Nephron progenitor cell (in vitro differentiated cells): Measurements from ENCODE around the gene NPFFR1.
"Not testable (repeated sequence)": the region's sequence is repeated elsewhere in the genome, so short reads cannot be mapped to it uniquely, and the experiment has no call there.

Experiments
- DNase-seq: peaks from one replicate; pipeline ENCODE4 v3.0.0; 2021
- H3K27ac Mint-ChIP-seq: 2 replicates; pipeline ENCODE4 v1.8.0; 2021; ENCODE audit warnings: mild to moderate bottlenecking, moderate library complexity, mixed read lengths
- H3K27me3 Mint-ChIP-seq: 2 replicates; pipeline ENCODE4 v1.8.0; 2021; ENCODE audit warnings: mild to moderate bottlenecking, low read depth, mixed read lengths; ENCODE audit not compliant: poor library complexity
- H3K36me3 Mint-ChIP-seq: 2 replicates; pipeline ENCODE4 v1.8.0; 2021; ENCODE audit warnings: low read depth, mixed read lengths
- H3K4me1 Mint-ChIP-seq: 2 replicates; pipeline ENCODE4 v1.8.0; 2021; ENCODE audit warnings: mixed read lengths
- H3K4me3 Mint-ChIP-seq: 2 replicates; pipeline ENCODE4 v1.8.0; 2021; ENCODE audit warnings: mild to moderate bottlenecking, moderate library complexity, mixed read lengths
- H3K9me3 Mint-ChIP-seq: 2 replicates; pipeline ENCODE4 v1.8.0; 2021; ENCODE audit warnings: mild to moderate bottlenecking, moderate library complexity, mixed read lengths
- TF ChIP-seq, protein P1 (sequence below): fragments of 200-600 bp; sonication (generic); IDR thresholded peaks from 2 replicates; pipeline ENCODE4 v1.5.0; 2021; ENCODE audit warnings: antibody characterized with exemption

Gene NPFFR1

DNA sequence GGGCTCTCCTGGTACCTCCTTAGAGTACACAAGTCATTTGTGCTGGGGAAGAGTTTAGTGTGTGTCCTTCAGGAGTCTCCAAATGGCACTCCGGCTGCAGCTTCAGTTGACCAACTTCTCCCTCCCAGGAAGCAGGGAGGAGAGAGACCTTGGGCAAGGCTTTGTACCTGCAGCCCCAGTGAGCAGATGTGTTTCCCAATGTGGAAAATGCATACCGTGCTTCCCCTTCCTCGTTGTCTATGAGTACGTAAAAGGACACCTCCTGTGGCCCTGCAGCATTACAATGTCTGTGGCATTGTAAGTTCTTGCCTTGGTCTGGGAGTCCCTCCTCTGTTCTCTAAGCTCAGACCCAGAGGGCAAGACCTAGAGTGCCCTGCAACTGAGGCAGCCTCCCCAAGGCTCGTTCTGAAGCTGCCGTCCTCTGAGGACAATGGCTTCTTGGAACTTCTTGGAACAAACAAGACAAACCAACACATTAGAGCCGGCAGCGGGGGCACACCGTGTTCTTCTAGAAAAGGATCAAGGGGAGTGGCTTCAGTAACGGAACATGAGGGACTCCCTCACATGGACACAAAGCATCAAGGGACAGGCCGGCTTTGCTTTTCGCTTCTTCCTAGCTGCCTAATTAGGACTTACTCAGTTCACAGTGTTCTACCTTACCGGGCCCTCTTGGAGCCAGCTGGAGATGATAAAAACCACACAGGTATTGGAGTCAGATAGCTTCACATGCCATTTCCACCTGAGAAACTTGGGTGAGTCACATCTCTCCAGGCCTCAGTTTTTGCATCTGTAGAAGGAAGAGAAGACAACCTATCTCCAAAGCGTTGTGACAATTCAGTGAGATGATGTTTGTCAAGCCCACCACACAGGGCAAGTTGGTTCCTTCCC, 29.7 kb downstream of the NPFFR1 start:
- Mint-ChIP-seq H3K27ac (no peak overlapping the region), H3K4me1 (peaks cover 14% of the 10 kb centered on the region), H3K4me3 (no peak overlapping the region), H3K9me3 (peaks cover 31% of the 10 kb centered on the region), H3K36me3 (no peaks in the 10 kb centered on the region), H3K27me3 (peaks cover 23% of the 10 kb centered on the region)
- TF ChIP-seq, protein P1, sequence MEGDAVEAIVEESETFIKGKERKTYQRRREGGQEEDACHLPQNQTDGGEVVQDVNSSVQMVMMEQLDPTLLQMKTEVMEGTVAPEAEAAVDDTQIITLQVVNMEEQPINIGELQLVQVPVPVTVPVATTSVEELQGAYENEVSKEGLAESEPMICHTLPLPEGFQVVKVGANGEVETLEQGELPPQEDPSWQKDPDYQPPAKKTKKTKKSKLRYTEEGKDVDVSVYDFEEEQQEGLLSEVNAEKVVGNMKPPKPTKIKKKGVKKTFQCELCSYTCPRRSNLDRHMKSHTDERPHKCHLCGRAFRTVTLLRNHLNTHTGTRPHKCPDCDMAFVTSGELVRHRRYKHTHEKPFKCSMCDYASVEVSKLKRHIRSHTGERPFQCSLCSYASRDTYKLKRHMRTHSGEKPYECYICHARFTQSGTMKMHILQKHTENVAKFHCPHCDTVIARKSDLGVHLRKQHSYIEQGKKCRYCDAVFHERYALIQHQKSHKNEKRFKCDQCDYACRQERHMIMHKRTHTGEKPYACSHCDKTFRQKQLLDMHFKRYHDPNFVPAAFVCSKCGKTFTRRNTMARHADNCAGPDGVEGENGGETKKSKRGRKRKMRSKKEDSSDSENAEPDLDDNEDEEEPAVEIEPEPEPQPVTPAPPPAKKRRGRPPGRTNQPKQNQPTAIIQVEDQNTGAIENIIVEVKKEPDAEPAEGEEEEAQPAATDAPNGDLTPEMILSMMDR, result no peak
- no peak for DNase-seq

DNA sequence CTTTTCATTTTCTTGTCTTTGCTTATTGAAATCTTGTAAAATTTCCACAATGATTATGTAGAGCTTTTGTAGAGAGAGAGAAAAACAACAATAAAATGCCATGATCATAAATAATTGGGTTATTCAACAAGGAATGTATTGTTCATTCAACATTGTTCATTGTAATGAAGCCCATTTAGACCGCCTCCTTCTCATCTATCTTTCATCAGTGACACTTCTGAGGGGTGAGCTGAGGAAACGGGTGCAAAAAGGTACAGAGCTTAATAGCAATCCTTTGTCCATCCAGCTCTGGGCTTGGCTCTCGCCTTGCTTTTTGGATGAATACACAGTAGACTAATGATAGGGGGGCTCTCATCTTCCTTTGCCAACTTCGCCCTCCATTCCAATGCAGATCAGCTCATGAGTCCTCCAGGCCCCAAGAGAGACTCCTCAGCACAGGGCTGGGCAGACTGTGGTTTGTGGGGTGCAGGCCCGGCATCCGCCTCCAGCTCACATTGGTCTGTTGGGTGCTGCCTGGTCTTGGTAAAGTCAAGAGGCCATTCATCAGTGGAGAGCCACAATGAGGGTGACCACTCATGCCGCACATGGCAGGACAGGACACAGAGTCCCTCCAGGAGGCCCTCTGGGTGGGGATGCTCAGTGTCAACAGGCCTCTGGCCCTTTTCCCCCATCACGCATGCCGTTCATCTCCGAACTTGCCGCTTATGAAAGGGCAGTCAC, 32.7 kb downstream of the NPFFR1 start:
- Mint-ChIP-seq H3K4me1 (peaks cover 15% of the 10 kb centered on the region), H3K9me3 (peaks cover 31% of the 10 kb centered on the region), H3K36me3 (no peaks in the 10 kb centered on the region), H3K4me3 (no peak overlapping the region), H3K27ac (no peak overlapping the region), H3K27me3 (peaks cover 22% of the 10 kb centered on the region)
- TF ChIP-seq, protein P1, result no peak
- DNase-seq, result no peak

DNA sequence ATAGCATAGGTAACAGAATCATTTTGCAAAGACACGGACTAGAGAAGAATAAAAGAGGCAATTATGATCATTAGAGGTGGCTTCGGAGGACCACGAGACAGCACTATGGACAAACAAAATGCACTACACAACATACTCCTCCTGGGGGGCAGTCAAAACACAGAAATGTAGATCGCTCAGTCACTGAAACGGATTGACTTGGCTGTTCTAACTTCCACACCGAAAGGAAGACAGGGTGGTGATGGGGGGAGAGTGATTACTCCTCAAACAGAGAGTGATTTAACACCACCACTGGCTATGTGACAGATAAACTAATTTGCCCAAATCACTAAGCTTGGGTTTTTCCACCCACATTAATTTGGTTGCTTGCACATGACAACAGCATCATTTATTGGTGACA, 36.4 kb downstream of the NPFFR1 start:
- H3K27ac Mint-ChIP-seq, result no peak overlapping the region
- no peak for DNase-seq
- H3K4me1 Mint-ChIP-seq, result peaks cover 5% of the 10 kb centered on the region
- H3K36me3 Mint-ChIP-seq, result no peaks in the 10 kb centered on the region
- TF ChIP-seq, protein P1, result no peak
- peaks cover 45% of the 10 kb centered on the region for H3K27me3 Mint-ChIP-seq
- H3K9me3 Mint-ChIP-seq, result peaks cover 25% of the 10 kb centered on the region
- H3K4me3 Mint-ChIP-seq, result no peak overlapping the region

DNA sequence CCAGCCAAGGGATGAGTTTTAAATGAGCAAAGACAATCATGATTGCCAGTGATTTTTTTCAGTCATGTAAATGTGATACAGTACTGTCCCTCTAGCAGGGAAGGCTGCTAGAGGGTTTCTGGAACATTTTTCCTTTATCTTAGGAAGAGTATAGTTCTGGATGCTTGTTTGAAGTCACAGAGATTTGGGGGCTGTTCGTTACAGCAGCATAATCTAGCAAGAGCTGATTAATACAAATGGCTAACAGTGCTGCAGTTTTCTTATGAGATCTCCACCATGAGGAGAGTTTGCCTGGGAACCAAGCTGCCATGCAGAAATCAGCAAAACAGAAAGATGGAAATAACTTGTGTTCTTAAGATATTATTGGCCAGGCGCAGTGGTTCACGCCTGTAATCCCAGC, 42.7 kb downstream of the NPFFR1 start:
- DNase-seq, result no peak
- no peaks in the 10 kb centered on the region for H3K36me3 Mint-ChIP-seq
- TF ChIP-seq, protein P1, result no peak
- H3K9me3 Mint-ChIP-seq, result peaks cover 40% of the 10 kb centered on the region
- H3K4me3 Mint-ChIP-seq, result no peak overlapping the region
- peaks cover 4% of the 10 kb centered on the region for H3K4me1 Mint-ChIP-seq
- H3K27ac Mint-ChIP-seq, result no peak overlapping the region
- peaks cover 37% of the 10 kb centered on the region for H3K27me3 Mint-ChIP-seq

DNA sequence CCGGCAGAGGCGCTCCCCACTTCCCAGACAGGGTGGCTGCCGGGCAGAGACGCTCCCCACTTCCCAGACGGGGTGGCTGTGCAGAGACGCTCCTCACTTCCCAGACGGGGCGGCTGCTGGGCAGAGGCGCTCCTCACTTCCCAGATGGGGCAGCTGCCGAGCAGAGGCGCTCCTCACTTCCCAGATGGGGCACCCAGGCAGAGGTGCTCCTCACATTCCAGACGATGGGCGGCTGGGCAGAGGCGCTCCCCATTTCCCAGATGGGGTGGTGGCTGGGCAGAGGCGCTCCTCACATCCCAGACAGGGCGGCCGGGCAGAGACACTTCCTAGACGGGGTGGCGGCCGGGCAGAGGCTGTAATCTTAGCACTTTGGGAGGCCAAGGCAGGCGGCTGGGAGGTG, 43.8 kb downstream of the NPFFR1 start:
- H3K9me3 Mint-ChIP-seq, result peaks cover 40% of the 10 kb centered on the region
- not testable (repeated sequence) for H3K4me1 Mint-ChIP-seq, H3K4me3 Mint-ChIP-seq, H3K27ac Mint-ChIP-seq, DNase-seq, H3K36me3 Mint-ChIP-seq
- peaks cover 32% of the 10 kb centered on the region for H3K27me3 Mint-ChIP-seq

DNA sequence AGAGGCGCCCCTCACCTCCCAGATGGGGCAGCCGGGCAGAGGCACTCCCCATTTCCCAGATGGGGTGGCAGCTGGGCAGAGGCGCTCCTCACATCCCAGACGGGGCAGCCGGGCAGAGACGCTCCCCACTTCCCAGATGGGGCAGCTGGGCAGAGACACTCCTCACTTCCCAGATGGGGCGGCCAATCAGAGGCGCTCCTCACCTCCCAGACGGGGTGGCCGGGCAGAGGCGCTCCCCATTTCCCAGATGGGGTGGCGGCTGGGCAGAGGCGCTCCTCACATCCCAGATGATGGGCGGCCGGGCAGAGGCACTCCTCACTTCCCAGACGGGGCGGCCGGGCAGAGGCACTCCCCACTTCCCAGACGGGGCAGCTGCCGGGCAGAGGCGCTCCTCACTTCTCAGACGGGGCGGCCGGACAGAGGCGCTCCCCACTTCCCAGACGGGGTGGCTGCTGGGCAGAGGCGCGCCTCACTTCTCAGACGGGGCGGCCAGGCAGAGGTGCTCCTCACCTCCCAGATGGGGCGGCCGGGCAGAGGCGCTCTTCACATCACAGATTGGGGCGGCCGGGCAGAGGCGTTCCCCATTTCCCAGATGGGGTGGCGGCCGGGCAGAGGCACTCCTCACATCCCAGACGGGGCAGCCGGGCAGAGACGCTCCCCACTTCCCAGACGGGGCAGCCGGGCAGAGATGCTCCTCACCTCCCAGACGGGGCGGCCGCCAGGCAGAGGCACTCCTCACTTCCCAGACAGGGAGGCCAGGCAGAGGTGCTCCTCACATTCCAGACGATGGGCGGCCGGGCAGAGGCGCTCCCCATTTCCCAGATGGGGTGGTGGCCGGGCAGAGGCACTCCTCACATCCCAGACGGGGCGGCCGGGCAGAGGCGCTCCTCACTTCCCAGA, 44.5 kb downstream of the NPFFR1 start:
- Mint-ChIP-seq H3K9me3 (peaks cover 40% of the 10 kb centered on the region), H3K27me3 (peaks cover 26% of the 10 kb centered on the region), H3K4me1 (peaks cover 16% of the 10 kb centered on the region)
- H3K36me3 Mint-ChIP-seq, H3K4me3 Mint-ChIP-seq, DNase-seq, H3K27ac Mint-ChIP-seq: not testable (repeated sequence)

DNA sequence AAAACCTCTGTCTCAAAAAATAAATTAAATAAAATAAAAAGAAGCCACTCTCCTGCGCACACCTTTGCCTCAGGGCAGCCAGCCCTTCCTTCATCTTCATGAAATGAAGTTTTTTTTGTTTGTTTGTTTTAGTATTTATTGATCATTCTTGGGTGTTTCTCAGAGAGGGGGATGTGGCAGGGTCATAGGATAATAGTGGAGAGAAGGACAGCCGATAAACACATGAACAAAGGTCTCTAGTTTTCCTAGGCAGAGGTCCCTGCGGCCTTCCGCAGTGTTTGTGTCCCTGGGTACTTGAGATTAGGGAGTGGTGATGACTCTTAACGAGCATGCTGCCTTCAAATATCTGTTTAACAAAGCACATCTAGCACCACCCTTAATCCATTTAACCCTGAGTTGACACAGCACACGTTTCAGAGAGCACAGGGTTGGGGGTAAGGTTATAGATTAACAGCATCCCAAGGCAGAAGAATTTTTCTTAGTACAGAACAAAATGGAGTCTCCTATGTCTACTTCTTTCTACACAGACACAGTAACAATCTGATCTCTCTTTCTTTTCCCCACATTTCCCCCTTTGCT, 45.8 kb downstream of the NPFFR1 start:
- not testable (repeated sequence) for H3K4me3 Mint-ChIP-seq, H3K36me3 Mint-ChIP-seq, H3K27ac Mint-ChIP-seq, DNase-seq
- Mint-ChIP-seq H3K4me1 (peaks cover 24% of the 10 kb centered on the region), H3K9me3 (peaks cover 40% of the 10 kb centered on the region), H3K27me3 (peaks cover 15% of the 10 kb centered on the region)
